Skeletal muscle tissue (tissue), 4 donors: ENCODE data around the gene UBE2V1. TPM values are rescaled to one million over a fixed set of nuclear protein-coding genes. Genes with fewer than 3 reads are reported as not detected.
"Not testable (repeated sequence)": the region's sequence is repeated elsewhere in the genome, so short reads cannot be mapped to it uniquely, and the experiment has no call there.

Experiments
- H3K27ac ChIP-seq: one replicate; pipeline ENCODE4 v1.7.0; 2013; ENCODE audit warnings: mild to moderate bottlenecking, low read depth, low read length, inconsistent platforms
- H3K27me3 ChIP-seq, 3 donors: one replicate each; pipeline ENCODE4 v1.7.0; 2013; ENCODE audit warnings: low read length in 3 of 3; ENCODE audit not compliant: control insufficient read depth in 3 of 3, insufficient read depth in 3 of 3
- H3K36me3 ChIP-seq, 3 donors: one replicate each; pipeline ENCODE4 v1.7.0; 2013; ENCODE audit warnings: low read length in 3 of 3; ENCODE audit not compliant: control insufficient read depth in 3 of 3, insufficient read depth in 3 of 3
- H3K4me1 ChIP-seq, 3 donors: one replicate each; pipeline ENCODE4 v1.7.0; 2013; ENCODE audit warnings: low read length in 3 of 3, mild to moderate bottlenecking in 3 of 3; ENCODE audit not compliant: control insufficient read depth in 3 of 3, insufficient read depth in 3 of 3
- H3K4me3 ChIP-seq, 3 donors: one replicate each; pipeline ENCODE4 v1.7.0; 2013; ENCODE audit warnings: low read length in 3 of 3
- H3K9ac ChIP-seq, 3 donors: one replicate each; pipeline ENCODE4 v1.7.0; 2013; ENCODE audit warnings: low read length in 3 of 3, mild to moderate bottlenecking in 3 of 3, moderate library complexity in 2 of 3, low read depth in 1 of 3
- H3K9me3 ChIP-seq, 3 donors: one replicate each; pipeline ENCODE4 v1.7.0; 2013; ENCODE audit warnings: low read length in 3 of 3; ENCODE audit not compliant: control insufficient read depth in 3 of 3
- total RNA-seq: library from RNA; depleted of rRNA; stranded (reverse); fragments of >200 nt; gene quantifications from one replicate; pipeline ENCODE4 v1.2.3, GENCODE V29; 2014
- donor health status: Osteomylitis.

UBE2V1 gene
- total RNA-seq, 1 donor from 2014 or later = 36.5 TPM

DNA sequence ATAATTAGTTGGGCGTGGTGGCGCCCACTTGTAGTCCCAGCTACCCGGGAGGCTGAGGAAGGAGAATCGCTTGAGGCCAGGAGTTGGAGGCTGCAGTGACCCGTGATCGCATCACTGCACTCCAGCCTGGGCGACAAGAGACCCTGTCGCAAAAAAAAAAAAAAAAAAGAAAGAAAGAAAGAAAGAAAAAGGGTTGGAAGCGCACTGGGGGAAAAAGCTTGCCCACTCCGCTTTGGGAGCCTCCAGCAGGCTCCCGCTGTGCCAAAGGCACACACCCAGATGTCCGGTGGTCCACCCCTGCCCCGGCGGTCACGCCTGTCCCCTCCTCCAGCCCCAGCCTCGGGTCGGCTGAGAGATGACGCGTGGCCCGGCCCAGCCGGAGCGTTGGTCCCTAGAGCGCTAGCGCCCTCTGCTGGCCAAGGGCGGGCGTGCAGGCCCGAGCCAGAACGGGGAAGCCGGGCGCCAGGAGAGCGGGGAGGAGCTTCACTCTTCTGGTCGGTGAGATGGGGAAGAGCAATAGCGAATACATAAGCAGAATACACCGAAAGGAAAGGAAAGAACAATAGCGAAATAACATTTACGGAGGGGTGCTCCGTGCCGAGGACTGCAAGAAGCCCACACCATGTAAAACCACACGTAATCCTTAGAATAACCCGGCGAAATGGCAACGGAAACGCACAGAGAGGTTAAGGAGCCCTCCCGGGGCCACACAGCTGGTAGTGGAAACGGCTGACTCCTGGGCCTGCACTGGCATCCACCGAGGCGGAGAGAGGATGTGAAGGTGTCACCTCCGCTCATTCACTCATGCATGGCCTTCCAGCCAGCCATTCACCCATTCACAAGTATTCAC is 41.7 kb downstream of the UBE2V1 start:
- peaks cover 8 to 17% (median 12%) of the 10 kb centered on the region in 3 donors for H3K4me1 ChIP-seq
- H3K9ac ChIP-seq = peak overlapping the region in 2 of 3 donors; percentile 46 to 64
- H3K27ac ChIP-seq = no peak overlapping the region
- no peaks in the 10 kb centered on the region for H3K9me3 ChIP-seq
- no peaks in the 10 kb centered on the region for H3K36me3 ChIP-seq
- peak overlapping the region; percentile 51 to 72 (median 55) for H3K4me3 ChIP-seq
- H3K27me3 ChIP-seq = peaks cover 0 to 5% (median 4%) of the 10 kb centered on the region in 3 donors

DNA sequence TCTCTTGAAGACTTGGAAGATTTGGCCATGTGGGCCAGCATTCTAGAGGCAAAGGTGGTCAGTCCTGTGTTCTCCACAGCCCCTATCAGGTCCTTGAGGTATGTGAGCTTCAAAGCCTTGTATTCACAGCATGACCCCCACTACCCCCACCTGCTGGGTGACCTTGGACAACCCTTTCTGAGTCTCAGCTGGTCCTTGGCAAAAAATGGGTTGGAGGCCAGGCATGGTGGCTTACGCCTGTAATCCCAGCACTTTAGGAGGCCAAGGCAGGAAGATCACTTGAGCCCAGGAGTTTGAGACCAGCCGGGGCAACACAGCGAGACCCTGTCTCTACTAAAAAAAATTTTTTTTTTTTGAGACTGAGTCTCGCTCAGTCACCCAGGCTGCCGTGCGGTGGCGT is 42.6 kb downstream of the UBE2V1 start:
- no peaks in the 10 kb centered on the region for H3K9me3 ChIP-seq
- no peak overlapping the region for H3K27ac ChIP-seq
- no peak overlapping the region for H3K4me3 ChIP-seq
- no peak overlapping the region for H3K9ac ChIP-seq
- H3K36me3 ChIP-seq = no peaks in the 10 kb centered on the region
- H3K4me1 ChIP-seq = peaks cover 4 to 10% (median 9%) of the 10 kb centered on the region in 3 donors
- peaks cover 0 to 5% (median 4%) of the 10 kb centered on the region in 3 donors for H3K27me3 ChIP-seq

DNA sequence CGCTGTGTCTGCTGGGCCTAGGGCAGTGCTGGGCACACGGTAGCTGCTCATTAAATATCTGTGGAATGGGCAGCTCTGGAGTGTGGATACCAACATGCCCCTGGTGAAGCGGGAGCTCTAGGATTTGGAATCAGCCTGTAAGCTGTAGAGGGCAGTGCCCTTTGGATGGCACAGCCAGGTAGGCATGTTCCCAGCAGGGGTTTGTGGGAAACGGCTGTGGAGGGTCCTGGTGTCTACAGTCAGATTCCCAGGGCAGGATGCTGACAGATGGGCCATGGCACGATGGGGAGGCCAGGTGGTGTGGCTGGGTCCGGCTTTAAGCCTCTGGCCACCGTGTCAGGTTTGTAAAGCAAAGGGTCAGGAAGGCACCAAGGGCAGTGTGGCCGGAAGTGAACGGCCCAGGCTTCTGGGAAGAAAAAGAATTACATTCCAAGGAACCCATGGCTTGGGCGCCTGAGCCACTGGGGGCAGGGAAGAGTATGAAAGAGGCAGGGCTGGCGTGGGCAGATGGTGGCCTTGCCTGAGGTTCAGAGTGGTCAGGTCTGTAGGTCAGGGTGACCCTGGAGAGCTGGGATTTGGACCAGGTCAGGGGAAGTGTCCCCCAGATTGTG is 44.8 kb downstream of the UBE2V1 start:
- H3K9me3 ChIP-seq = no peaks in the 10 kb centered on the region
- no peak overlapping the region for H3K4me3 ChIP-seq
- peaks cover 4 to 10% (median 8%) of the 10 kb centered on the region in 3 donors for H3K4me1 ChIP-seq
- peaks cover 0 to 4% (median 1%) of the 10 kb centered on the region in 3 donors for H3K27me3 ChIP-seq
- H3K36me3 ChIP-seq = no peaks in the 10 kb centered on the region
- no peak overlapping the region for H3K27ac ChIP-seq
- no peak overlapping the region for H3K9ac ChIP-seq

DNA sequence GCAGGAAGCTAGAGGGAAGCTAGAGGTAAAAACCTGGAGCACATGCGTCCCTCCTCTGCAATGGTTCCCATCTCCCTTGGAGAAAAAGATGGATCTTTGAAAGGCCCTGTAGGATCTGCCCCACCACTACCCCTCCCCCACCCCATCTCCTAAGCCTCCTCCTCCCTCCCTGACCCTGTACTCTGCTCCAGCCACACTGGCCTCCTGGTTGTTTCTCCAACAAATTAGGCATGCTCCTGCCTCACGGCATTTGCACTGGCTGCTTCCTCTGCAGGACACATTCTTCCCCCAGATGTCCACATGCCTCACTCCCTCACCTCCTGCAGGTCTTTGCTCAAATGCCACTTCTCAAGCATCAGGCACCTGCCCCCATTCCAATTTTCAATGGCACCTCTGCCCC is 45.5 kb downstream of the UBE2V1 start:
- Histone ChIP-seq H3K27me3 (peaks cover 0 to 4% (median 0%) of the 10 kb centered on the region in 3 donors), H3K36me3 (no peaks in the 10 kb centered on the region), H3K4me1 (peaks cover 4 to 10% (median 8%) of the 10 kb centered on the region in 3 donors), H3K9me3 (no peaks in the 10 kb centered on the region), H3K4me3 (no peak overlapping the region), H3K27ac (no peak overlapping the region), H3K9ac (no peak overlapping the region)

DNA sequence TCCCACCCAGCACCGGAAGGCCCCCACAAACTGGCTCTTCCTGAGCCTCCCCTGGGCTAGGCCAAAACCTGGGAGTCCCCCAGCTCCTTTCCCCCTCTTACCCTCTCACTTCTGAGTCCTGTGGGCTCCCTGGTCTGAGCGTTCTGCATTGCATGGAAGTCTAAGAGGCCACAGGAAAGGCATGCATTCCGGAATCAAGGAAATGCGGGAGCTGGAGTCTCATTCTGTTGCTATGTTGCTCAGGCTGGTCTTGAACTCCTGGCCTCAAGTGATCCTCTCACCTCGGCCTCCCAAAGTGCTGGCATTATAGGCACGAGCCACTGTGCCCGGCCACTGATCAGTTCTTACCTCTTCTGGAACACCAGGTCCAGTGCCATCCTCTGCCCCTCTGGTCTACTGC is 45.9 kb downstream of the UBE2V1 start:
- no peak overlapping the region for H3K27ac ChIP-seq
- peaks cover 4 to 10% (median 8%) of the 10 kb centered on the region in 3 donors for H3K4me1 ChIP-seq
- H3K36me3 ChIP-seq = no peaks in the 10 kb centered on the region
- no peak overlapping the region for H3K4me3 ChIP-seq
- peaks cover 0 to 4% (median 0%) of the 10 kb centered on the region in 3 donors for H3K27me3 ChIP-seq
- no peak overlapping the region for H3K9ac ChIP-seq
- H3K9me3 ChIP-seq = no peaks in the 10 kb centered on the region

DNA sequence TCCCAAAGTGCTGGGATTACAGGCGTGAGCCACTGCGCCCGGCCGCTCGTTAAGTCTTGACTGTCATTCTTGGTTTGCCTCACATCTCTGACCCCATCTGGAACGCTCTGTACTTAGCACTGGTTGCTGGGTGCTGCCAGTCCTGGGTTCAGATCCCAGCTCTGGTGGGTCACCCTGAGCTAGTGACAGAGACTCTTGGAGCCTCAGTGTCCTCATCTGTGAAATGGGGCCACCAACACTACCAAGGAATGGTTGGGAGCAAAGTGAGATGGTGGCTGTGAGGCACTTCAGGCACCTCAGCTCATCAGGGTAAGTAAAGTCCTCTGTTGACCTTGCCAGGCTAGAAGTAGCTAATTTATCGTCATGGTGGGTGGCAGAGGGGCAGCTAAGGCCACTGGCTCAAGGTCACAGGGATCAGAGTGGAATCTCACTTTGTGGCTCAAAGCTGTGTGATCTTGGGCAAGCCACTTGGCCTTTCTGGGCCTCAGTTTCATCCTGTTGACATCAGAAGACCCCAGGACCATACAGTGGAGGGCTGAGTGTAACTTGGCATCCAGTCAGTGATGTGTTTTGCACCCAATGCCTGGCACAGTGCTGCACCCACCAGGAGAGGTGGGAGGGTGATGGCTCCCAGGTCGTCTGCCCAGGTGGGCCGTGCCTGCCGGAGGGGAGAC is 46.7 kb downstream of the UBE2V1 start:
- peaks cover 0 to 4% (median 3%) of the 10 kb centered on the region in 3 donors for H3K4me1 ChIP-seq
- no peak overlapping the region for H3K9ac ChIP-seq
- H3K36me3 ChIP-seq = no peaks in the 10 kb centered on the region
- no peaks in the 10 kb centered on the region for H3K27me3 ChIP-seq
- no peak overlapping the region for H3K27ac ChIP-seq
- no peak overlapping the region for H3K4me3 ChIP-seq
- no peaks in the 10 kb centered on the region for H3K9me3 ChIP-seq

DNA sequence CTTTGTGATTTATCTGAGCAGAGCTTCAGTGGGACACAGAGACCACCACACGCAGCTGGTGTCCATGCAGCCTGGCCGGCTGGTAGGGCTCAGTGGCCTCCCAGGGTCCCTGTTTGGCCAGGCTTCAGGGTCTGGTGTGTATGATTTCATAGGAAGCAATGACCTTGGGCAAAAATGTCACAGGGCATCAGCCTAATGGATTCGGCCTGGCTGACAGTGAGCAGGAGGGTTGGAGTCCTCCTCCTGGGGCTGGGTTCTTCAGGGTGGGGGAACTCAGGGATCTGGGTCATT is 47.7 kb downstream of the UBE2V1 start:
- Histone ChIP-seq H3K4me3 (no peak overlapping the region), H3K27me3 (no peaks in the 10 kb centered on the region), H3K27ac (no peak overlapping the region), H3K4me1 (no peaks in the 10 kb centered on the region), H3K36me3 (no peaks in the 10 kb centered on the region), H3K9me3 (no peaks in the 10 kb centered on the region), H3K9ac (no peak overlapping the region)

DNA sequence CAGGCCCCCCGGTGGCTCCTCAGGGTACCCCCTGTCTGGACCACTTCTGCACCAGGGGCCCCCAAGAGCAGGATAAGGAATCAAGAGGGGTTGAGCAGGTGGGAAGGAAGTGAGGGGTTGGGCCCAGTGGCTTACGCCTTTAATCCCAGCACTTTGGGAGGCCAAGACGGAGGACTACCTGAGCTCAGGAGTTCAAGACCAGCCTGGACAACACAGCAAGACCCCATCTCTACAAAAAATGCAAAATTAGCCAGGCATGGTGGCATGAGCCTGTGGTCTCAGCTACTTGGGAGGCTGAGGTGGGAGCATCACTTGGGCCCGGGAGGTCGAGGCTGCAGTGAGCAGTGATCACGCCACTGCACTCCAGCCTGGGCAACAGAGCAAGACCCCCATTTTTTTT is 49.2 kb downstream of the UBE2V1 start:
- not testable (repeated sequence) for H3K36me3 ChIP-seq, H3K9me3 ChIP-seq, H3K27me3 ChIP-seq, H3K27ac ChIP-seq, H3K9ac ChIP-seq, H3K4me1 ChIP-seq, H3K4me3 ChIP-seq

DNA sequence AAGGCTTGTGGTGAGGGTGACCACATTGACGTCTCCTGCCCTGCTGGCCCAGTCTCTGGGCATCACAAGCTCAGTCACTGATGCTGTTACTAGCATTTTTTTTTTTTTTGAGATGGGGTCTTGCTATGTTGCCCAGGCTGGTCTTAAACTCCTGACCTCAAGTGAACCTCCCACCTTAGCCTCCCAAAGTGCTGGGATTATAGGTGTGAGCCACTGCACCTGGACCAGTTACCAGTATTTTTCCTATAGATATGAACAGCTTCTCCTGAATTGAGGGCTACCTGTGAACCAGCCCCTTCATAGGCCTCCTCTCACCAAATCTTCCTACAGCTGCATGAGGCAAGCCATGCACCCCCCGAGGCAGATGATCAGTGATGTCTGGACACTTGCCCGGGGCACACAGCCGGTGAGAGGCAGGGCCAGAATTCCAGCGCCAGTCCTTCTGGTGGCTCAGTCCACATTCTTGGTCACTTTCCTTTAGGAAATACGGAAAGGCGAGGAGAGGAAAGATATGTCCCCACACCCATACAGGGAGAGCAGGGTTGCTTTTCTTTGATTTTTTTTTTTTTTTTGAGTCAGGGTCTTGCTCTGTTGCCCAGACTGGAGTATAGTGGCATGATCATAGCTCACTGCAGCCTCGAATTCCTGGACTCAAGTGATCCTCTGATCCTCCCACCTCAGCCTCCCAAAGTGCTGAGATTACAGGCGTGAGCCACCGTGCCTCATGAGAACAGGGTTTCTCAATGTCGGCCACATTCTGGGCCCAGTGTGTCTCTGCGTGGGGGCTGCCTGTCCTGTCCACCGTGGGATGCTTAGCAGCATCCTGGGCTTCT is 50.7 kb downstream of the UBE2V1 start:
- no peak overlapping the region for H3K4me3 ChIP-seq
- no peaks in the 10 kb centered on the region for H3K36me3 ChIP-seq
- H3K4me1 ChIP-seq = peaks cover 0 to 4% (median 0%) of the 10 kb centered on the region in 3 donors
- H3K9me3 ChIP-seq = no peaks in the 10 kb centered on the region
- no peak overlapping the region for H3K27ac ChIP-seq
- H3K9ac ChIP-seq = no peak overlapping the region
- peaks cover 0 to 3% (median 0%) of the 10 kb centered on the region in 3 donors for H3K27me3 ChIP-seq
